Islet of Langerhans (tissue), 1 donor: Measurements from ENCODE around the gene ZDHHC14.
A peak's percentile ranks its signal among the peaks of the same experiment; 100 is the strongest.

ENCODE experiments used
- FAIRE-seq: peaks from one replicate; lab custom pipeline; 2011; peaks lifted over from hg19 to GRCh38; lab: Jason Lieb, UNC

ZDHHC14 gene

DNA sequence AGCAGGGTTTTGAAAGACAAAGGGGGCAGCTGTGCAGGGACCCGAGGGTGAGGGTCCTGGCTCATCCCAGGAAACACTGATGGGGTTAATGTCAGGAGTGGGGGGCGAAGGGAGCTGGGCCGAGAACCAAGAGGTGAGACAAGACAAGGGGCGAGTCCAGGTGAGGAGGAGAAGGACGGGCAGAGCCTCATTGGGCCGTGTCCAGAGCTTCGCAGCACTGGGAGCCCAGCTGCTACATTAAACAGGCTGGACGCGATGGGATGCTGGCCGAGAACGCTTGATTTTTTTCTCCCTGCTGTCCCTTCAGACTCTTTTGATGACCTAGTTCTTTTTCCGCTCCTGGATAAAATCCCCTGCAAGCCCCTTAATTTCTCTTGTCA lies 269.3 kb downstream of the ZDHHC14 start:
- FAIRE-seq, result no peak

DNA sequence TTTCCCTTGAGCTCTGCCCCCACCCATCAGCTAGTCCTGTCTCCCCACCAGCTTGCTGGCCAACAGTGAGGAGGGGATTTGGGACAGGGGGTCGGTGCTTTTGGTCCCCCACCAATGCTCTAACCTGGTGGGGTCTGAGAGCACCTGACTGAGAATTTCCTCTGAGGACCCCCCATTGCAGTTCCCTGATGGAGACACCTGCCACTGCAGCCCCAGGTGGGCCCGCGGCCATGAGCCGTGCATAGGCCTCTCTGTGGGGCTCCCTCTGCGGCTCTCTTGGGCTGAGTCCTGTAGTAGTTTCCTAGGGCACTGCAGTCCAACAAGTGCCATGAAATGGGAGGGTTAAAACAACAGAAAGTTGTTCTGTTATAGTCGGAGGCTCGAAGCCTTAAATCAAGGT lies 269.8 kb downstream of the ZDHHC14 start:
- no peak for FAIRE-seq

GRCh38 chr6:157651731-157652490 lies 270.9 kb downstream of the ZDHHC14 start:
- no peak for FAIRE-seq

GRCh38 chr6:157652601-157653363 lies 271.8 kb downstream of the ZDHHC14 start:
- FAIRE-seq, result no peak

DNA sequence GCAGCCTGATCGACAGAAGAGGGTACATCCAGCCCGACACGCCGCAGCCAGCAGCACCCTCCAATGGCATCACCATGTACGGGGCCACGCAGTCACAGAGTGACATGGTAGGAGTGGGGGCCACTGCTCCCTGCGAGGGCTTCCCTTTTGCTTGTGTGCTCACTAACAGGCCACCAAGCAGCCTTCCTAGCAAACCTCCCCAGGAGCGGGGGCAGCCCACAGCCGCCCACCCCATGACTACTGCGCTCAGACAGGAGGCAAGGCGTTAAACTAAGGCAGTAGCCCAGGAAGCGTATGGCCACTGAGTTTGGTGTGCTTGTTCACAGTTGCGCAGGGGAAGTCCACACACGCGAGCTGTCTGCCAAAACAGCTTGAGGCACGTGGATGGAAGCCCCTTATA lies 272.5 kb downstream of the ZDHHC14 start:
- FAIRE-seq, result no peak

GRCh38 chr6:157655139-157655538 lies 274.1 kb downstream of the ZDHHC14 start:
- no peak for FAIRE-seq

- no peak for FAIRE-seq
Observed at GRCh38 chr6:157656437-157656997, 275.5 kb downstream of the ZDHHC14 start.

DNA sequence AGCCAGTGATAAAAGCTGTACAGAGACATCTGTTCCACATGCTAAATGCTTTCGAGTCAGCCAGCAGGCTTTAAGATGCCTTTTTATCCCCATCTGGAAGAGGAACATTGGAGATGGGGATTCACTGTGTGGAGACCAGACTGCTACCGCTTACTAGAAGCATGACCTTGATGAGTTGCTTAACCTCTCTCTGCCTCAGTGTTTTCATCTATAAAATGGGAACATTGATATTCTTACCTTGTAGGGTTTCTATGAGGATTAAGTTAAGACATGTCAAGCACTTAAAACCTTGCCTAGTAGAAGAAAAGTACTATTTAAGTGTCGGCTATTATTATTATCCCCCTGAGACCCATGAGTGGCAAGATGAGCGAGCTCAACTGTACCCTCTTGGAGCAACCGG lies 276.8 kb downstream of the ZDHHC14 start:
- no peak for FAIRE-seq

DNA sequence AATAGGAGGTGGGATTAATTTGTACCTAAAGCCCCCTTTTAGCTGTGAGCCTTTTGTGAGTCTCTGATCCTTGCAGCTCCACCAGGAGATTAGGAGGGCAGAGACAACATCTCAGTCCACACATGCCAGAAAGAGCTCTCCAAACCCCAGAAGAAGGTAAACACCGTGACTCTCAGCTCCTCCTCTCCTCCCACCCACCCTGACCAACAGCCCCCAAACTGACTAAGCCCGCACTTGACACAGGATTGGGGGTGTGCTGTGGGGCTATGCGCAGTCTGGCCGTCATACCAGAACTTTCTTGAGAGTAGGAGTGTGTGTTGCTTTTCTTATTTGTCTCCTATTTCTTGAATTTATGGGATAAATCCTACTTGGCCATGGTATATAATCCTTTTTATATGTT lies 277.3 kb downstream of the ZDHHC14 start:
- FAIRE-seq, result no peak

DNA sequence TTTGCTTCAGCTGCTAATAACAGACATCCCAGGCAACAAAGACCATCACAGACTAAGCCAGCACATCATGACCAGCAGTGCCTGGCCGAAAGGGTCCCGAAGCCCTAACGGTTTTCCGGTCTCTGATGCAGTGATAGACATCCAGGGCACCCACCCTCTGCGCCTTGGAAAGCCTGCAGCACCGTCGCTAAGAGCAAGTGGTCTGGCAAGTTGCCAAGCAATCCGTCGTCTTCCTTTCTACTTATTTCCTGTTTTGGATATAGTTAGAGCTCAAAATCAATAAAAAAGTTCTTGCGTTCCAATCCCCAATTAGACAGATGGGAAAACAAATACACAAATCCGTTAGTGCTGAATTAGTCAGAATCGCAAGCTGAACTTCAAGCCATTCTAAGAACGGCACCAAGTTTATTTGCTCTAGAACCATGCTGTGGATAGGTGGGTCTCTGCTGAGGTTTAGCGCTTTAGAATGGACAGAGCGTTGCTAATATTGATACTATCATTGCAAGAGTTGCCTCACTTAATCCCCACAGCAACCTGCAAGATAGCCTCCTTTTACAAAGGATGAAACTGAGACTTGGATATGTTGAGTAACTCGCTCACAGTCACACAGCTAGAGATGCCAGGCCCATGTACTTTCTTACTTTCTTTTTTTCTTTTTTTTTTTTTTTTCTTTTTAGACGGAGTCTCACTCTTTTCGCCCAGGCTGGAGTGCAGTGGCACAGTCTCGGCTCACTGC lies 278.7 kb downstream of the ZDHHC14 start:
- FAIRE-seq, result no peak

DNA sequence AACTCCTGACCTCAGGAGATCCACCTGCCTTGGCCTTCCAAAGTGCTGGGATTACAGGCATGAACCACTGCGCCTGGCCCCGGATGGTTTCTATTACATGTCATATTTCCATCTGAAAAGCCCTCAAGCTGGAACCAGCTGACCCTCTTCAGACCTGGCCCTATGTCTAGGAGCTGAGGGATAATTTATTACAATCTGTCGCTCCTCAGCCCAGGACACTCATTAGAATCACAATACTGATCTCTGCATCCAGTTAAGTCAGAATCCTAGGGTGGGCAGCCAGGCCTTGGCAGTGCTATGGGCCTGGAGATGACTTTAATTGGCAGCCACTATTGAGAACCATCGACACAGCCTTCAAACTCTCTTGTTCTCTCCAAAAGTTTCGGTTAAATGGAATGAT lies 279.4 kb downstream of the ZDHHC14 start:
- no peak for FAIRE-seq

- FAIRE-seq, result no peak
Observed at GRCh38 chr6:157661652-157662051, 280.7 kb downstream of the ZDHHC14 start.

DNA sequence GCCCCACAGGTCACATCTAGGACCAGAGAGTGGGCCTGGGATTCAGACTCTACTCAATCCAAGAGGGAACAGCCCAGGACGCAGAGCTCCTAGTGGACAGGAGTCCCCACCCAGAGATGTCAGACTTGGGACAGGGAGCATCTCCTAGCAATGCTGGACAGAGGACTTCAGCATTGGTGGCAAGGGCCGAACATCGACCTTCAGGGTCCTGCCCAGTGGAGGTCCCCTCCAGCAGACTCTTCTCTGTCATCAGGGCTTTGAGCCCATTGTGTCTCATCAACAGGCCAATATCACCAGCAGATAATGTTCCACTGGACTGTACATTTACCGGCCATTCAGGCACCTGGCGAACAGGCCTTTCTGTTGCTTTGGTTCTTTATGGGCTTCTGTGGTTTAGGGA lies 282.3 kb downstream of the ZDHHC14 start:
- no peak for FAIRE-seq

DNA sequence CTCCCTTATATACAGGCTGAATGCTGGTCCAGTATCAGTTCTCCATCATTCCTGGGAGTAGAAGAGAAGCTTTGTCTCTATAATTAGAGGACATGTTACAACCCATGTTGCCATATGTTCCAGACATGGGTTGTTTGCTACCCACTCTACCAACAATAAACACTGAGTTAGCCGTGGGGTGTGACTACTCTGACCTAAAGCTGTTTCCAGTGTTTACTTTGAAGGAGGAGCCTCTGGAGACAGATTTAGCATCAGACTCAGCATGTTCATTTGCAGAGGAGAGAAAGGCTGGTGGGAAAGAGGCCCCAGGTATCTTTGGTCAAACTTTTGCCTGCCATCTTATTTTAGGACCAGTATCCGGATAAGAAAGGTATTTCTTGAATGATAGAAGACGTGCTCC lies 284.2 kb downstream of the ZDHHC14 start:
- no peak for FAIRE-seq

GRCh38 chr6:157666729-157667128 lies 285.7 kb downstream of the ZDHHC14 start:
- FAIRE-seq, result no peak

DNA sequence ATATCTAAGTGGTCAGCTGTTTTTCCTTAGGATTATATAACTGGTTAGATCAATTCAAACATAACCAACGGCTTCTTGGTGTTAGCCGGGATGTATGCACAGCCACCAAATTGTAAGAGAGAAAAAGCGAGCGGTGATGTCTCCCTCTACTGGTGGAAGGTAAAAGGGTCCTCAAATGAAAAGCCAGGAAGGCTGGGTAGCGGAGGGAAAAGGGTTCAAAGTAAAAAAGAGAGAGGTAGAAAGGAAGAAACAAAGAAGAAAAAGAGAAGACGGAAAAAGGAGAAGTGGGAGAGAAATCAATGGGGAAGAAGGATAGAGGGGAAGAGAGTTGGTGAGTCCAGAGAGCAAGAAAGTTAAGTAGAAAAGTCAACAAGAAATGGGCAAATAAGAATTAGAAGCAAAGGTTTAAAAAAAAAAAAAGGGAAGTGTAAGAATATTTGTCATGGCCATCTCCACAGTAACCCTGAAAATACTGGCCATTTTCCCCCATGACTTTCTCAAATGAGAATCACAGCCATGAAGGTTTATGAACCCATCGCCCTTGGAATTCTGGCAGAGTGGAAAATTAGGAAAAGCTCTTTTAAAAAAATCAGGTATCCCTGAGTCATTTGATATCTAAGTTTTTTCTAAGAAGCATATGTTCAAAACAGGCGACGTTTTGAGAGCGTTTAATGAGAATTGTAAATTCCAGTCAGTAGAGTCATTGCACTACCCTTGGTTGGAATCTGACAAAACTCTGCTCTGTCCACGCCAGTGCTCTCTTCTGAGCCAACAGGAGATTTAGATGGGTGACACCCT lies 286.4 kb downstream of the ZDHHC14 start:
- peak; percentile 93 for FAIRE-seq

DNA sequence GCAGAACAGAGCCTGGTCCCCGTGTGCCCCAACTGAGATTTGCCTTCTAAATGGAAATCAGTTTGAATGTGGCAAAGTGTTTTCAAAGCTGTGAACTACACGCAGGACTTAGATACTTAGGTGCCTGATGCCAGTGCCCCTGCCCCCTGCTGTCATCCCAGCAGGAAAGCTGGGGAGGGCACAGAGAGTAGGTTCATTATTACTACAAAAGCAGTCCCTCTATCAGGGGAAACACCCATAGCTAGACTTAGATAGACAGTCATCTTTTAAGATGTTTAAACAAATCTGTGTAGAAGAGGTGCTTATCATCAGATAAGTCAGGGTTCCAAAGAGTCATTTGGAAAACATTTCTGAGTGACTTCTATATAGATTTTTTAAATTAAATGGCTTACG lies 287.0 kb downstream of the ZDHHC14 start:
- no peak for FAIRE-seq

DNA sequence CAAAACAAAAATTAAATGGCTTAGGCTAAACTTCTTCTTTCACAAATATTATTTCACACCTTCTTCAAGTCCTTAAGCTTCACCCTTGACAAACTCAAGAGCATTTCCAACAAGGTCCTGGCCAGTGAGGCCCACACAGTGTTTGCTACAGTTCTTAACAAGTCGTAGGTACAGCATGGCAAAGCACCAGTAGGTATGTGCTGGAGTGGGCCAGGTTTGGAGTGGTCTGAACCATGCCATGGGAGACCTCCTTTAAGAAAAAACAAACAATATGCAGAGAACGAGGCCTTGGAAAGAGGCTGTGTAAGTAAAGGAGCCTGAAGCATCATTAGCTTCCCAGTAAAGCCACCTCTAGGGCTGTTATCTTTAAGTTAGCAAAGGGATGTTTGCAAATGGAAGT lies 287.7 kb downstream of the ZDHHC14 start:
- no peak for FAIRE-seq

DNA sequence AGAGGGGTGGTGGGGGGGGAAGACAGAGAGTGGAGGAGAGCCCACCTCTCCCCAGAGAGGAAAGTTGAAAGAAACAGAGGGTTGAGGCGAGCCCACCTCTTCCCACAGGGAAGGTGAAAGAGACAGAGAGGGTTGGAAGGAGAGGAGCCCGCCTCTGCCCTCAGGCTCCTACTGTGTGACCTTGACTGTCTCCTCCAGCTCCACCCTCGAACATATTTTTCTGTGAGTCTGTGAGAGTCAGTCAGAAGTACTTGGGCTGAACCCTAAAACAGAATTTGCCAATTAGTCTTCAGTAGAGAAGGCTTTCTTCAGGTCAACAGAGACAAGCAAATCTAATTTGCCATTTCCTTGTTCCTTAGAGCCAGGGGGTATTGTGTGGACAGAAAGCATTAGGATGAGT lies 288.3 kb downstream of the ZDHHC14 start:
- FAIRE-seq, result no peak

DNA sequence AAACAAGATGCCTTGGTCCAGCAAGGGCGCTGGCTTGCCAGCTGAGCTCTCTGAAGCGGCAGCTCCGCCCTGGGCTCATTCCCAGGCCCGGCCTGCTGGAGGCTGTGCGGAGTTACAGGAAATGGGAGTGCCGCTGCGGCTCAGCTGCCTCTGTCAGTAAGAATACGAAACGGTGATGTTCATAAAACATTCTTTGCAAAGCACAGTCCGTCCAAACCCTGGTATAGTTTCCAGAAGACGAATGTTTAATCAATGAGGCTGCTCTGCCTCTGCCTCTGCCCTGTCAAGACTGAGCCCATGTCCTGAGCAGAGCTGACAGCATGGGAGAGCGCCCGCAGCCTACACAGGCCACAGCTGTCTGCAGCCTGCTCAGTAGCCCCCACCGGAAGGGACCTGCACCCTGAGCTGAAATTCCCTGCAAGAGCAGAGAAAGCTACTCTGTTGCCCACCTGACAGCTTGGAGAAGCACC lies 288.8 kb downstream of the ZDHHC14 start:
- no peak for FAIRE-seq

DNA sequence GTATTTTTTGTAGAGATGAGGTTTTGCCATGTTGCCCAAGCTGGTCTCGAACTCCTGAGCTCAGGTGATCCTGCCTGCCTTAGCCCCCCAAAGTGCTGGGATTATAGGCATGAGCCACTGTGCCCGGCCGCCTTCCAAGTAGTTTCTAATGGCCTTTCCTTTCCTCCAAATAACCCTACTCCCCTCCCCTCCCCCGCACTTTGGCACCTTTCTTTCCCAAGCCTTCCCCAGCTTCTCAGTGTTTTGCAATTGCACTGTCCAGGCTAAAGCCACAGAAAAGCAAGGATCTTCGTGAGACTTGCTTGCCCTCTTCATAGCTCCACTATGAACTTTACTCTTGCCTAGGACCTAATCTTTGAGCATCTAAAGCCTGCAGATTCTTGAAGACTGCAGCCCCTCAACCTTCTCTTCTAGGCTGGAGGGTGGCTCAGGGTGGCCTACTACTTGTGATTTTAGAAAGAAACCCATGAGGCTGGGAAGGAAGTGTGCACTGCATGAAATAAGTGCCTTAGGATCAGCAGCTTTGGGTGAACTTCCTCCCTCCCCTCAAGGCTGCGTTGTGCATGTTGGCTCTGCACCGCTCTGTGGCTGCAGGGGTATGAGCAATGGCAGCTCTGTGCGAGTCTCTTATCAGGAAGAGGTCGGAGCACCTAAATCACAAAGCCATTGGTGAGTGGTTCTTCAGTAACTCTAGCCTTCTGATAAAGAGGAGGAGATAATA lies 289.6 kb downstream of the ZDHHC14 start:
- FAIRE-seq, result no peak
